Measurements from ENCODE around the gene FLAD1. TPM values are rescaled to one million over a fixed set of nuclear protein-coding genes. Genes with fewer than 3 reads are reported as not detected.

The FLAD1 gene
- total RNA-seq, 2 donors from 2014 or later = 31.5 to 35.3 TPM

- intact Hi-C loops (cut with DNase I) = no loop called here
- Histone ChIP-seq H3K4me3 (peak overlapping the region in 1 of 2 donors; percentile 82), H3K9me3 (no peaks in the 10 kb centered on the region), H3K36me3 (no peaks in the 10 kb centered on the region), H3K27ac (peak overlapping the region; percentile 98 to 99), H3K27me3 (replicated peaks; ENCODE audit: insufficient read depth) (no peaks in the 10 kb centered on the region), H3K4me1 (replicated peaks) (peaks cover 14% of the 10 kb centered on the region)
- TF ChIP-seq POLR2A (IDR thresholded peaks at IDR 0.05) (no peak), POLR2AphosphoS5 (IDR thresholded peaks at IDR 0.05) (no peak)
- TF ChIP-seq, protein P1, sequence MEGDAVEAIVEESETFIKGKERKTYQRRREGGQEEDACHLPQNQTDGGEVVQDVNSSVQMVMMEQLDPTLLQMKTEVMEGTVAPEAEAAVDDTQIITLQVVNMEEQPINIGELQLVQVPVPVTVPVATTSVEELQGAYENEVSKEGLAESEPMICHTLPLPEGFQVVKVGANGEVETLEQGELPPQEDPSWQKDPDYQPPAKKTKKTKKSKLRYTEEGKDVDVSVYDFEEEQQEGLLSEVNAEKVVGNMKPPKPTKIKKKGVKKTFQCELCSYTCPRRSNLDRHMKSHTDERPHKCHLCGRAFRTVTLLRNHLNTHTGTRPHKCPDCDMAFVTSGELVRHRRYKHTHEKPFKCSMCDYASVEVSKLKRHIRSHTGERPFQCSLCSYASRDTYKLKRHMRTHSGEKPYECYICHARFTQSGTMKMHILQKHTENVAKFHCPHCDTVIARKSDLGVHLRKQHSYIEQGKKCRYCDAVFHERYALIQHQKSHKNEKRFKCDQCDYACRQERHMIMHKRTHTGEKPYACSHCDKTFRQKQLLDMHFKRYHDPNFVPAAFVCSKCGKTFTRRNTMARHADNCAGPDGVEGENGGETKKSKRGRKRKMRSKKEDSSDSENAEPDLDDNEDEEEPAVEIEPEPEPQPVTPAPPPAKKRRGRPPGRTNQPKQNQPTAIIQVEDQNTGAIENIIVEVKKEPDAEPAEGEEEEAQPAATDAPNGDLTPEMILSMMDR (IDR thresholded peaks at IDR 0.05) = no peak
- 55% methylated on average over 3 of the region's 3 CpGs for WGBS
- no peak for DNase-seq (ENCODE audit: low spot score)
Measured at GRCh38 chr1:154972213-154972516, 11.0 kb upstream of the FLAD1 start.

- H3K36me3 ChIP-seq = no peaks in the 10 kb centered on the region
- H3K27me3 ChIP-seq (replicated peaks; ENCODE audit: insufficient read depth) = no peaks in the 10 kb centered on the region
- H3K4me1 ChIP-seq (replicated peaks) = peaks cover 14% of the 10 kb centered on the region
- peak overlapping the region; percentile 52 to 82 for H3K4me3 ChIP-seq
- DNase-seq (ENCODE audit: low spot score) = peak; percentile 87
- intact Hi-C loops (cut with DNase I) = no loop called here
- TF ChIP-seq POLR2AphosphoS5 (IDR thresholded peaks at IDR 0.05) (peak; percentile 95), POLR2A (IDR thresholded peaks at IDR 0.05) (peak; percentile 50)
- TF ChIP-seq, protein P1 (IDR thresholded peaks at IDR 0.05) = no peak
- no peaks in the 10 kb centered on the region for H3K9me3 ChIP-seq
- H3K27ac ChIP-seq = peak overlapping the region; percentile 98 to 99
- 25% methylated on average over 18 of the region's 18 CpGs for WGBS
Measured at GRCh38 chr1:154972517-154973343, 10.4 kb upstream of the FLAD1 start.

DNA sequence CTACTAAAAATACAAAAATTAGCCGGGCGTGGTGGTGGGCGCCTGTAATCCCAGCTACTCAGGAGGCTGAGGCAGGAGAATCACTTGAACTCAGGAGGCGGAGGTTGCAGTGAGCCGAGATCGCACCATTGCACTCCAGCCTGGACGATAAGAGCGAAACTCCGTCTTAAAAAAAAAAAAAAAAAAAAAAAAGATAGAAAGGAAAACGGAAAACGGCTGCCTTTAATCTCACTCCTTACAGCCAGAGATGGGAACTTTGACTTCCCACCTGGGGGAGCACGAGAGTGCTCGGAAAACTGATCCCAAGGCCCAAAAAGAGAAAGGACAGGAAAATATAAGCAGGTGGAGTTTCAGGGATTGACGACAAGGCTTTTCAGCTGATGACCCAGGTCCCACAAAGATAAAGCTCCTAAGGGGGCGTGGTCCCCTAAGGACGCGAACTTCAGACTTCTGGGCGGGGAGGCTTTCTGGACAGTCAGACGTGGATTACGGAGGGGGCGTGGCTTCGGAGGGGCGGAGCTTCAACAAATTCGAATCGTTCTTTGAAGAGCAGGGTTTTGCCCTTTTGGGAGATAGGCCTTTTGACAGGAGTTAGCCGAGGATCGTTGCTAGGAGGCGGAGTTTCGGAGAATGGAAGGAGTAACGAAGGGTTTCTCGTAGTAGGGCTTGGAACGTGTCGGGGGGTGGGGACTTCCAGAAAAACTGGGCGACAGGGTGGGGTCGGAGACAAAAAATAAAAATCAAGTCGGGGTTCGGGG is 9.6 kb upstream of the FLAD1 start:
- H3K9me3 ChIP-seq = no peaks in the 10 kb centered on the region
- intact Hi-C loops (cut with DNase I) = loop anchor here (2.0 kb wide), 1 partner anchor 27 kb away; no protein-coding TSS in a partner anchor
- TF ChIP-seq, protein P1 (IDR thresholded peaks at IDR 0.05) = peak in 2 of 4 experiments; percentile 12 to 45
- TF ChIP-seq POLR2A (IDR thresholded peaks at IDR 0.05) = peak; percentile 83
- peak; percentile 88 for TF ChIP-seq POLR2AphosphoS5 (IDR thresholded peaks at IDR 0.05)
- H3K27me3 ChIP-seq (replicated peaks; ENCODE audit: insufficient read depth) = no peaks in the 10 kb centered on the region
- peaks cover 14% of the 10 kb centered on the region for H3K4me1 ChIP-seq (replicated peaks)
- WGBS = 6% methylated on average over 37 of the region's 37 CpGs
- H3K27ac ChIP-seq = peak overlapping the region; percentile 98 to 99
- H3K4me3 ChIP-seq = peak overlapping the region; percentile 52 to 82
- no peaks in the 10 kb centered on the region for H3K36me3 ChIP-seq
- peak; percentile 97 for DNase-seq (ENCODE audit: low spot score)

DNA sequence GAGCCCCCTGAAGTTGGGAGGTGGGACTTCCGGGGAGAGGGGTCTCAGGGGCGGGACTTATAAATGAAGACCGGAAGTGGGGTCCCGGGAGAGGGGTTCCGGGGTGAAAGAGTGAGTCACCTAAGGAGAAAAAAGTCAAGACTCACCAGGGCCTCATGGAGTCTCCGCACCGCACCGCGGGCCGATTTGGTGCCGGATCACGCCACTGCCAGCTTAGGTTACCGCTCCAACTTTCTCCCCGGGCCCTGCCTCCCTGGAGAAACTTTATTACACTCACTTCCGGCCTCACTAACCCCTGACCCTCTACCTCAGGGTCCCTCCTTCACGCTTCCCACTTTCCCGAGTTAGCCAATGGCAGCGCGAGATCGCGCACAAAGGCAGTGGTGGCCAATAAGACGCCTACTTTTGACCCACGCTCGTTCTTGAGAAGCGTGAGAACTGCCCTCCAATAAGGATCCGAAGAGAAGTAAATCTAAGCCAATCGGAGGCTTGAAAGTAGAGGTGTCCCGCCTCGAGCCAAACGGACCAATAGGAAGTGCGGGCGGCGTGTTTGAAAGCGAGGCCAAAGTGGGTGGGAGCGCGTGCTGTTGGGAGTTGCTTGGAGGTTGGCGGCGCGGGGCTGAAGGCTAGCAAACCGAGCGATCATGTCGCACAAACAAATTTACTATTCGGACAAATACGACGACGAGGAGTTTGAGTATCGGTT is 8.9 kb upstream of the FLAD1 start, which contains the start of gene CKS1B:
Gene CKS1B (plus strand): TSS at position 580 of the 706 bp plus-strand sequence. CDS start 65 bp downstream, at position 645.
- peak; percentile 60 for TF ChIP-seq POLR2A (IDR thresholded peaks at IDR 0.05)
- TF ChIP-seq POLR2AphosphoS5 (IDR thresholded peaks at IDR 0.05) = peak; percentile 86
- TF ChIP-seq, protein P1 (IDR thresholded peaks at IDR 0.05) = no peak
- DNase-seq (ENCODE audit: low spot score) = peak; percentile 99
- intact Hi-C loops (cut with DNase I) = loop anchor here (2.0 kb wide), 1 partner anchor 27 kb away; no protein-coding TSS in a partner anchor
- peak within 1 kb of the TSS; percentile 52 to 82 for H3K4me3 ChIP-seq
- peak within 1 kb of the TSS; percentile 98 to 99 for H3K27ac ChIP-seq
- H3K4me1 ChIP-seq (replicated peaks) = peaks cover 14% of the 10 kb centered on the region
- H3K27me3 ChIP-seq (replicated peaks; ENCODE audit: insufficient read depth) = no peaks in the 10 kb centered on the region
- no peaks in the 10 kb centered on the region for H3K9me3 ChIP-seq
- H3K36me3 ChIP-seq = no peaks in the 10 kb centered on the region
- under 1% methylated on average over 47 of the region's 47 CpGs for WGBS
